ENCODE data around the gene ARID4B. TPM values are rescaled to one million over a fixed set of nuclear protein-coding genes. Genes with fewer than 3 reads are reported as not detected.

ARID4B gene
- total RNA-seq, 2 donors from 2014 or later, result 74.2 to 79.2 TPM

DNA sequence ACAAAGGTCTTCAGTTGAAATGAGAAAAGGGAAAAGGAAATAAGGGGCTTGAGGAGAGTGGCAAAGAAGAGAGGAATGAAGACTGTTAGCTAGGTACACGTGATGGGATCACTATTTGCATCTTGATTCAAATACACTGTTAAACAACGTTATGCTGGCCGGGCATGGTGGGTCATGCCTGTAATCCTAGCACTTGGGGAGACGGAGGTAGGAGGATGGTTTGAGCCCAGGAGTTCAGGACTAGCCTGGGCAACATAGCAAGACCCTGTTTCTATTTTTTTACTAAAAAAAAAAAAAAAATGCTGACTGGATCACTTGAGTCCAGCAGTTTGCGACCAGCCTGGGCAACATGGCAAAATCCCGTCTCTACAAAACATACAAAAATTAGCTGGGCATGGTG lies 169.3 kb downstream of the ARID4B start:
- Mint-ChIP-seq H3K27me3 (no peaks in the 10 kb centered on the region), H3K9me3 (no peaks in the 10 kb centered on the region), H3K4me1 (ENCODE audit: low read depth in 2 of 2) (peaks cover 17 to 19% of the 10 kb centered on the region in 2 donors), H3K36me3 (peaks cover 16% of the 10 kb centered on the region), H3K4me3 (no peak overlapping the region), H3K27ac (no peak overlapping the region)
- DNase-seq (ENCODE audit: low spot score), result no peak
- no peak for ATAC-seq

DNA sequence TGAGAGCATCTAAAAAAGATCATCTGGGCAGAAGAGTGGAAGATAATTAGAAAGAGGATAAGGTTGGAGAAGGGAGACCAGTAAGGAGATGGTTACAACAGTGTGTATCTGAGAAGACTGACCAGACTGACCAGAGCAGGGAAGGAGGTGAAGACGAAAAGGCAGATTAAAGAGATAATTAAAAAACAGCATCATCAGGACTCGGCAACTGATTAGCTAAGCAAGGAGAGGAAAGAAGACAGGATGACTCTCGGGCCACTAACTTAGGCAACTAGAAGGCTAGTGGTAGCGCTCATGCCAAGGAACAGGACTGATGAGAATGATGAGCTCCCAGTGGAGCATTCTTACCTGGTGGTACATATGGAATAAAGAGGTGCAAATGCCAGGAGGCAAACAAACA lies 170.8 kb downstream of the ARID4B start:
- DNase-seq (ENCODE audit: low spot score) (no peak), ATAC-seq (no peak)
- peaks cover 16% of the 10 kb centered on the region for H3K36me3 Mint-ChIP-seq
- no peak overlapping the region for H3K4me3 Mint-ChIP-seq
- no peak overlapping the region for H3K27ac Mint-ChIP-seq
- no peaks in the 10 kb centered on the region for H3K9me3 Mint-ChIP-seq
- H3K27me3 Mint-ChIP-seq, result no peaks in the 10 kb centered on the region
- peaks cover 16 to 17% of the 10 kb centered on the region in 2 donors for H3K4me1 Mint-ChIP-seq (ENCODE audit: low read depth in 2 of 2)

DNA sequence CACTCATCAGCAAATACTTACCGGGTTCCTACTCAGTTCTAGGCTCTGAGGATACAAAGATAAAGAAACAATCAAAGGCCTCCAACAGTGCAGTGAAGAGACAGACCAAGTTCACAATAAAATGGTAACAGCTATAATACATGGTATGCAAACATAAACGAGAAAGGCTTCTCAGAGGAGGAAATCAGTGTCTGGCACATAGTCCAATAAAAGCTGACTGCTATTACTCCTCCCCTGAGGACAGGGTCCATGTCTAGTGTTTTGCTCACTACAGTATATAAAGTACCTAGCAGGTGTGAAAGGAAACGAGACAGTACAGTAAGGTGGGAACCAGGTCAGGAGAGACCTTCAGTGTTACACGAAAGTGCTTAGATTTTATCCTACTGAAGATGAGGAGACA lies 171.2 kb downstream of the ARID4B start:
- H3K27me3 Mint-ChIP-seq, result no peaks in the 10 kb centered on the region
- no peak for DNase-seq (ENCODE audit: low spot score)
- peaks cover 14% of the 10 kb centered on the region in 2 donors for H3K4me1 Mint-ChIP-seq (ENCODE audit: low read depth in 2 of 2)
- no peak overlapping the region for H3K4me3 Mint-ChIP-seq
- H3K9me3 Mint-ChIP-seq, result no peaks in the 10 kb centered on the region
- H3K27ac Mint-ChIP-seq, result no peak overlapping the region
- ATAC-seq, result no peak
- peaks cover 16% of the 10 kb centered on the region for H3K36me3 Mint-ChIP-seq

DNA sequence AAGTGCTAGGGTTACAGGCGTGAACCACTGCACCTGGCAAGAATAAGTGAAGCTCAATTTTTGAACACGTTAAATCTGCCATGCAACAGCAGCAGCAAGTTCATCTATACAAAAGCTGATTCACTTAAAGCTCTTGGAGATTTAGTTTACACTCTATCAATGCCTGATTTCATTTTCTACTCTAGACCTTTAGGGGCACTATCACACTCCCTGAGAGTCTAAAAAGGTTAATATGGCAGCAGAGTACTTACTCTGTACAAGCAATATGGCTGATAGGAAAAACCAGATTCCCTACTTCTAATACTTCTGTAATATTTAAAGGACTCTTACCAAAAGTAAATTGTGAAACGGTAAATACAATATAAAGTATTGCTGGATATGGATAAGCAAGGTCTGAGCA lies 171.7 kb downstream of the ARID4B start:
- no peak for ATAC-seq
- peaks cover 19% of the 10 kb centered on the region for H3K36me3 Mint-ChIP-seq
- H3K27me3 Mint-ChIP-seq, result no peaks in the 10 kb centered on the region

DNA sequence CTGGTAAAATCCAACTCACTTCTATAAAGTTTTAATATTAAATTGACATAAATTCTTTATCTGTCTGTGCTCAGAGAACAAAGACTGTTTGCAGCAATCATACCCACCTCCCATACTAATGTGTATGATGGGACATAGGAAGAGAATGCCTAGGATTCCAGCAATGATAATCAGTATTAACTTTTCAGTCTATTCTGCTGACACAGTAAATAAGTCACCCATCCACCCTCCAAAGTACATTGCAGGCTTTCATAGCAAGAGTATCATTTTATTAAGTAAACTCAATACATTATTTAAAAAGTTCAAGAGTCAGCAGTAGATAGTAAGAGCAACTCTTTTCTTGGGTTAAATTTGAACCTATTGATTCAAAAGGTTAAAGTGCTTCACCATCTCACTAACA lies 175.7 kb downstream of the ARID4B start:
- H3K4me3 Mint-ChIP-seq, result no peak overlapping the region
- no peak overlapping the region for H3K27ac Mint-ChIP-seq
- no peaks in the 10 kb centered on the region for H3K9me3 Mint-ChIP-seq
- no peaks in the 10 kb centered on the region for H3K27me3 Mint-ChIP-seq
- peaks cover 16 to 18% of the 10 kb centered on the region in 2 donors for H3K4me1 Mint-ChIP-seq (ENCODE audit: low read depth in 2 of 2)
- H3K36me3 Mint-ChIP-seq, result peaks cover 25% of the 10 kb centered on the region
- ATAC-seq, result no peak
- no peak for DNase-seq (ENCODE audit: low spot score)

More for the DNA sequence above, 171.7 kb downstream of the ARID4B start:
- Mint-ChIP-seq H3K4me3 (no peak overlapping the region), H3K9me3 (no peaks in the 10 kb centered on the region), H3K27ac (peak overlapping the region in 1 of 2 donors; percentile 32), H3K4me1 (ENCODE audit: low read depth in 2 of 2) (peaks cover 14% of the 10 kb centered on the region in 2 donors)
- no peak for DNase-seq (ENCODE audit: low spot score)

DNA sequence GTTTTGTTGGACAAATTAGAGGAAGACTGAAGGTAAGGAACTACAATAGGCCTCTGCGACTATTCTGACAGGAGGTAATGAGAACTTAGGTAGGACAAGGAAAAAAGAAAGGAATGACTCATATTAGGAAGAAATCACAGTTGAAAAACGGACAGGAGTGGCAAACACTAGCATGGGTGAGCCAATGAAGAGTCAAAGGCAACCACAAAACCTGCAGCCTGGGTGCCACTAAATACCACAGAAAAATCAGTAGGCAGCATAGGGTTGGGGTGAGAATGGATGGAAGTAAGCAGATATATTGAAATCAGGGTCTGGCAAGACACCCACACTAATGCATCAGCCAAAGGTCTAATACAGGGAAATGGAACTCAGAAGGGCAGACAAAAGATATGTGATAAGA lies 176.9 kb downstream of the ARID4B start:
- peaks cover 25% of the 10 kb centered on the region for H3K36me3 Mint-ChIP-seq
- no peak overlapping the region for H3K27ac Mint-ChIP-seq
- no peak overlapping the region for H3K4me3 Mint-ChIP-seq
- ATAC-seq, result no peak
- no peak for DNase-seq (ENCODE audit: low spot score)
- no peaks in the 10 kb centered on the region for H3K9me3 Mint-ChIP-seq
- peaks cover 16 to 18% of the 10 kb centered on the region in 2 donors for H3K4me1 Mint-ChIP-seq (ENCODE audit: low read depth in 2 of 2)
- no peaks in the 10 kb centered on the region for H3K27me3 Mint-ChIP-seq

DNA sequence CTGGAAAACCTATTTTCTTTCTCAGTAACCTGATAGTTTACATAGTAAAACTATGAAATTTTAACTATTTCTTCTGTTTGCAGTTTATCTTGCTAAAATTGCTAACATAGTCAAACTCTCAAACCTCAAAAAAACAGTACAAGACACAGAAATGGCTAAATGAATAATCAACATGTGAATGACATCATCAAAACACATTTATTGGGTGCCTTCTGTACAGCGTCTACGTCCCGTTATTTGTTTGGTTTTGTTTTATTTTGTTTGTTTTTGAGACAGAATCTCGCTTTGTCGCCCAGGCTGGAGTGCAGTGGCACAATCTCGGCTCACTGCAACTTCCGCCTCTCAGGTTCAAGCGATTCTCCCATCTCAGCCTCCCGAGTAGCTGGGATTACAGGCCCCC lies 178.2 kb downstream of the ARID4B start:
- H3K9me3 Mint-ChIP-seq, result no peaks in the 10 kb centered on the region
- H3K4me1 Mint-ChIP-seq (ENCODE audit: low read depth in 2 of 2), result peaks cover 16 to 20% of the 10 kb centered on the region in 2 donors
- DNase-seq (ENCODE audit: low spot score) (no peak), ATAC-seq (no peak)
- H3K27ac Mint-ChIP-seq, result peak overlapping the region in 1 of 2 donors; percentile 16
- no peaks in the 10 kb centered on the region for H3K27me3 Mint-ChIP-seq
- no peak overlapping the region for H3K4me3 Mint-ChIP-seq
- peaks cover 23% of the 10 kb centered on the region for H3K36me3 Mint-ChIP-seq

DNA sequence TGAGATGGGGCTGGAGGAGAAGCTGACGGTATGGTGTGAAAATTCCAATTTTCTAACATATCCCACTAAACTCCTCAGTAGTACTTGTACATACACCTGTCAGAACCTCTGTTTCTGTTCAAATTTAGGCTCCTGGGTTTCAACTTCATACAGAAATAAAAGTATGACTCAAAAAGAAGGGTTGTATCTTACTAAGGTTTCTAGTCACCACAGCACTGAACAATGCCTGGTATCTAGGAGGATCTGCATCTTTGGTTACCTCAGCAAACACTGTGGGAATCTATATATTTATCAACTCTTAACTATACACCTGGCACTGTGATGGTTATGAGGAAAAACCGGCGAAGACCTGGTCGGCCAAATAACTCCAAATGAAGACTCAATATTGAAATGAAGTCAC lies 180.7 kb downstream of the ARID4B start:
- DNase-seq (ENCODE audit: low spot score) (no peak), ATAC-seq (no peak)
- H3K27ac Mint-ChIP-seq, result no peak overlapping the region
- H3K9me3 Mint-ChIP-seq, result no peaks in the 10 kb centered on the region
- no peak overlapping the region for H3K4me3 Mint-ChIP-seq
- H3K27me3 Mint-ChIP-seq, result no peaks in the 10 kb centered on the region
- peaks cover 16% of the 10 kb centered on the region for H3K36me3 Mint-ChIP-seq
- H3K4me1 Mint-ChIP-seq (ENCODE audit: low read depth in 2 of 2), result peaks cover 16 to 17% of the 10 kb centered on the region in 2 donors

DNA sequence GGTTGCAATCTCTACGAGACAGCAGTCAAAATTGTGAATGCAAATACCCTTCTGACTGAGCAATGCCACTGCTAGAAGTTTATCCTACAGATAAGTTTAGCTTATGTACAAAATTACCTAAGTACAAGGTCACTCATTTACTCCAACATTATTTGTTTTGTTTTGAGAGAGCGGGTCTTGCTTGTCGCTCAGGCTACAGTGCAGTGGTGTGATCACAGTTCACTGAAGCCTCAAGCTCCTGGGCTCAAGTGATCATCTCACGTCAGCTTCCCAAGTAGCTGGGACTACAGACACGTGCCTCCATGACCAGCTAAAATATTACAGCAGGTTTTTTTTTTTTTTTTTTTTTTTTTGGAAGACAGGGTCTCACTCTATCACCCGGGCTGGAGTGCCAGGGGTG lies 182.3 kb downstream of the ARID4B start:
- peaks cover 6% of the 10 kb centered on the region for H3K36me3 Mint-ChIP-seq
- DNase-seq (ENCODE audit: low spot score) (no peak), ATAC-seq (no peak)
- peaks cover 7 to 11% of the 10 kb centered on the region in 2 donors for H3K4me1 Mint-ChIP-seq (ENCODE audit: low read depth in 2 of 2)
- no peak overlapping the region for H3K27ac Mint-ChIP-seq
- H3K9me3 Mint-ChIP-seq, result no peaks in the 10 kb centered on the region
- H3K27me3 Mint-ChIP-seq, result no peaks in the 10 kb centered on the region
- no peak overlapping the region for H3K4me3 Mint-ChIP-seq

DNA sequence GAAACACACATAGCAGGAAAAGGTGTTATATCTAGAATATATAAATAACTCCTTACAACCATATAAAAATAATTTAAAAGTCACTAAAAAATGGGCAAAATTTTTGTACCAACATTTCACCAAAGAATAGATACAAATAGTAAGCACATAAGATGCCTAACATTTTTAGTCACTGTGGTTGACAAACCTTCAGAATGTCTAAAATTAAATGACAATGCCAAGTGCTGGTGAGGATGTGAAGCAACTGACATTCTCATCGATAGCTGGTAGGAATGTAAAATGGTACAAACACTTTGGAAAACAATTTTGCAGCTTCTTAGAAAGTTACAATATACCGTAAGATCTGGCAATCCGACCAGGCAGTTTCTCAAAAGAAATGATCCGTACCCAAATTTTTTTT lies 185.0 kb downstream of the ARID4B start:
- DNase-seq (ENCODE audit: low spot score) (no peak), ATAC-seq (no peak)
- Mint-ChIP-seq H3K27me3 (no peaks in the 10 kb centered on the region), H3K4me3 (no peak overlapping the region), H3K36me3 (peaks cover 11% of the 10 kb centered on the region), H3K27ac (no peak overlapping the region), H3K4me1 (ENCODE audit: low read depth in 2 of 2) (peaks cover 11 to 20% of the 10 kb centered on the region in 2 donors), H3K9me3 (no peaks in the 10 kb centered on the region)

DNA sequence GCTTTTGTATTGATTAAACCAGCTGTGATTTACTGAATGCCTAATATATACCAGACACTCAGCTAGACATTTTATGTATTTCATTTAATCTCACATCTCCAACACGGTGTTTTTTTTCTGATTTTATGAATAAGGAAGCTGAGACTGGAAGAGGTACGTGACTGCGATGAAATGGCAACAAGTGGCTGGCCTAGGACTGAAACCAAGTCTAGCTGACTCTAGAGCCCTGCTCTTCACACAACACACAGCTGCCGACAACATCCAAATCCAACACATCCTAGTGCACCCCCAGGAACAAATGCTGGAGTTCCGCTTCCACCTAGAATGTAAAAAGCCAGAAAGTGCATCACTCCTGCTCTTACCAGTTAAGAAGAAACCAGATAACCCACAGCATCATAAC lies 188.7 kb downstream of the ARID4B start:
- Mint-ChIP-seq H3K4me1 (ENCODE audit: low read depth in 2 of 2) (peaks cover 11 to 23% of the 10 kb centered on the region in 2 donors), H3K36me3 (peaks cover 30% of the 10 kb centered on the region), H3K9me3 (no peaks in the 10 kb centered on the region), H3K27me3 (no peaks in the 10 kb centered on the region), H3K4me3 (no peak overlapping the region), H3K27ac (peak overlapping the region in 1 of 2 donors; percentile 11)
- no peak for DNase-seq (ENCODE audit: low spot score)
- ATAC-seq, result no peak

DNA sequence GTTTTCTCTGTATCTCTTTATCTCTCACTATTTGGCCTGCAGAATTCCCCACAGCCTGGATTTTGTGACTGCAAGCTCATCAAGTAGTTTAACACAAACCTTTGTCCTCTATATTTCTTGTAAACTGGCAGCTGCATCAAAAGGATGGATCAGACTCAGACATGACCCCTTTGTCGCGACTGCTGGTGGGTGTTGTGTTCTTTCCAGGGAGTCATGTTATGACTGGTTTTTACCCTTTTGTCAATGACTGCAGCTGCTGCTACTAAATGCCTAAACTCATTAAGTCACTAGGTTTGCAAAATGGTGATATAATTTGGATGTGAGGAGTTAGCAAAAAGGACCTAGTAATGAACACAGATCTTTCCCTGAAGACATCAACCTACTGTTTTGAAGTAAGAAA lies 189.2 kb downstream of the ARID4B start:
- Mint-ChIP-seq H3K4me3 (no peak overlapping the region), H3K36me3 (peaks cover 30% of the 10 kb centered on the region), H3K4me1 (ENCODE audit: low read depth in 2 of 2) (peaks cover 11 to 23% of the 10 kb centered on the region in 2 donors), H3K9me3 (no peaks in the 10 kb centered on the region), H3K27me3 (no peaks in the 10 kb centered on the region), H3K27ac (peak overlapping the region in 1 of 2 donors; percentile 19)
- ATAC-seq (no peak), DNase-seq (ENCODE audit: low spot score) (no peak)

DNA sequence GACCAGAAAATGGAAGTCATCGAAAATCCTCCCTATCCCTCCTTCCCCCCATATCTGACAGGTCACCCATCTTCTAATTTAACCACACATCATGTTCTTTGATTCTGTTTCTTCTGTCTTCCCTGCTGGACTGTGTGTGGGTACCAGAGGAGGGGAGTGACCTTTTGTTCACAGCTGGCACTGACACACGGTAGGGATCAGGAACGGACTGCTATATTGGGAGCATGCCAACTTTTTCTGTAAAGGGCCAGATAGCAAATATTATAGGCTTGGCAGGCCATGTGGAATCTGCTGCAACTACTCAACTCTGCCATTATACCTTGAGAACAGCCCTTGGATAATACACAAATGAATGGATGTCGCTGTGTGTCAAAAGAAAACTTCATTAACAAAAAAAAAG lies 191.9 kb downstream of the ARID4B start:
- no peaks in the 10 kb centered on the region for H3K27me3 Mint-ChIP-seq
- H3K4me1 Mint-ChIP-seq (ENCODE audit: low read depth in 2 of 2), result peaks cover 17 to 20% of the 10 kb centered on the region in 2 donors
- DNase-seq (ENCODE audit: low spot score) (no peak), ATAC-seq (no peak)
- H3K36me3 Mint-ChIP-seq, result peaks cover 37% of the 10 kb centered on the region
- no peak overlapping the region for H3K4me3 Mint-ChIP-seq
- H3K9me3 Mint-ChIP-seq, result no peaks in the 10 kb centered on the region
- H3K27ac Mint-ChIP-seq, result no peak overlapping the region

DNA sequence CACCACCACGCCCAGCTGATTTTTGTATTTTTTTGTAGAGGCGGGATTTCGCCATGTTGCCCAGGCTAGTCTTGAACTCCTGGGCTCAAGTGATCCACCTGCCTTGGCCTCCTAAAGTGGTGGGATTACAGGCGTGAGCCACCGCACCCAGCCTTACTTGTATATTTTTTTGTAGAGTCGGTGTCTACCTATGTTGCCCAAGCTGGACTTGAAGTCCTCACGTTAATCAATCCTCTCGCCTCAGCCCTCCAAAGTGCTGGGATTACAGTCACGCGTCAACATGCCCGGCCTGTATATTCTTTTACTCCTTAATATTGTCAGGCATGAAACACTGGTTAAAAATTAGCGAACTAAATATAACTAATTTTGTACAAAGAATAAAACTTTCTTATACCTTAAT lies 193.8 kb downstream of the ARID4B start:
- peaks cover 17 to 19% of the 10 kb centered on the region in 2 donors for H3K4me1 Mint-ChIP-seq (ENCODE audit: low read depth in 2 of 2)
- peaks cover 33% of the 10 kb centered on the region for H3K36me3 Mint-ChIP-seq
- no peaks in the 10 kb centered on the region for H3K9me3 Mint-ChIP-seq
- no peak overlapping the region for H3K4me3 Mint-ChIP-seq
- ATAC-seq (no peak), DNase-seq (ENCODE audit: low spot score) (no peak)
- H3K27ac Mint-ChIP-seq, result no peak overlapping the region
- H3K27me3 Mint-ChIP-seq, result no peaks in the 10 kb centered on the region

DNA sequence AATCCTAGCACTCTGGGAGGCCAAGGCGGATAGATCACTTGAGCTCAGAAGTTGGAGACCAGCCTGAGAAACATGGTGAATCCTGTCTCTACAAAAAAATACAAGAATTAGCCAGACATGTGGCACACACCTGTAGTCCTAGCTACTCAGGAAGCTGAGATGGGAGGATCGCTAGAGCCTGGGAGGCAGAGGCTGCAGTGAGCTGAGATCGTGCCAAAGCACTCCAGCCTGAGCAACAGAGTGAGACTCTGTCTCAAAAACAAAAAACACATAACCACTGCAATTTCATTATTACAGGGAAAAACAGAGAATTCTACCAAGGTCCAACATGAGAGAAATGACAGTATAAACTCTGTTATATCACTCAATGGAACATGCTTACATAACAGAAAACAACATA lies 194.9 kb downstream of the ARID4B start:
- ATAC-seq (no peak), DNase-seq (ENCODE audit: low spot score) (no peak)
- no peaks in the 10 kb centered on the region for H3K9me3 Mint-ChIP-seq
- peaks cover 27% of the 10 kb centered on the region for H3K36me3 Mint-ChIP-seq
- no peaks in the 10 kb centered on the region for H3K27me3 Mint-ChIP-seq
- no peak overlapping the region for H3K27ac Mint-ChIP-seq
- peaks cover 15 to 16% of the 10 kb centered on the region in 2 donors for H3K4me1 Mint-ChIP-seq (ENCODE audit: low read depth in 2 of 2)
- no peak overlapping the region for H3K4me3 Mint-ChIP-seq

All from natural killer cell treated with Interleukin-12 subunit alpha and Interleukin-12 subunit beta and Interleukin-15 and Interleukin-18, amount 100 ng/mL, for 72 hours (primary cell).